K562 (cell line): ENCODE measurements around the gene TIGD1.

Experiments used
- ARID3B ChIP-seq: fragments of 250-450 bp; sonication (Bioruptor Pico); IDR thresholded peaks from 2 replicates; pipeline ENCODE4 v1.4.0; 2020; ENCODE audit warnings: borderline replicate concordance
- CBX3 ChIP-seq, 2 experiments: IDR thresholded peaks; 1 replicate in 1 of 2; 2 replicates in 1 of 2; pipeline ENCODE4 v1.6.1; 2012; ENCODE audit warnings: inconsistent platforms in 2 of 2, low read length in 2 of 2, borderline replicate concordance in 1 of 2, control low read depth in 1 of 2
- FOXJ3 ChIP-seq: sonication (generic); formaldehyde crosslinking; IDR thresholded peaks from 2 replicates; pipeline ENCODE4 v1.4.0; 2020; ENCODE audit warnings: mild to moderate bottlenecking, missing genetic modification reagents
- IRF1 ChIP-seq: sonication (generic); formaldehyde crosslinking; IDR thresholded peaks from 2 replicates; pipeline ENCODE4 v1.8.0; 2022; ENCODE audit warnings: missing genetic modification reagents, mild to moderate bottlenecking, borderline replicate concordance
- JUND ChIP-seq, 2 experiments: IDR thresholded peaks; 2 replicates in 1 of 2; 3 replicates in 1 of 2; pipeline ENCODE4 v1.6.1; 2011; ENCODE audit warnings: borderline replicate concordance in 2 of 2, low read depth in 2 of 2, low read length in 2 of 2, improper control_type of control experiment in 1 of 2, missing biosample characterization in 1 of 2, missing genetic modification characterization in 1 of 2, missing genetic modification reagents in 1 of 2
- MCM7 ChIP-seq, 2 experiments: fragments of 450-650 bp; IDR thresholded peaks; 2 replicates each; pipeline ENCODE4 v1.6.1; 2016 to 2018
- POLR2A ChIP-seq: fragments of 450-650 bp; conservative IDR thresholded peaks from 2 replicates; pipeline ENCODE4 v1.6.1; 2016
- PRPF4 ChIP-seq: fragments of 200-400 bp; formaldehyde crosslinking; IDR thresholded peaks from one replicate; pipeline ENCODE4 v1.6.1; 2017; ENCODE audit warnings: low read length, low read depth, mild to moderate bottlenecking; ENCODE audit not compliant: insufficient read depth, poor library complexity, severe bottlenecking
- ZBTB33 ChIP-seq: sonication (generic); formaldehyde crosslinking; IDR thresholded peaks from 2 replicates; pipeline ENCODE4 v1.8.1; 2023; ENCODE audit warnings: mild to moderate bottlenecking, missing genetic modification reagents

- TF ChIP-seq FOXJ3 (CRISPR knock-in tag) = no peak
- no peak for TF ChIP-seq ARID3B (CRISPR knock-in tag)
- no peak; the same call in 1 of the 2 replicates for TF ChIP-seq ZBTB33 (CRISPR knock-in tag)
- no peak for TF ChIP-seq MCM7 (IDR thresholded peaks at IDR 0.05)
- peak; percentile 68; the same call in 1 of the 2 replicates for TF ChIP-seq JUND (IDR thresholded peaks at IDR 0.05; ENCODE audit: borderline replicate concordance, low read depth, low read length)
- no peak; the same call in 2 of the 3 replicates for TF ChIP-seq JUND (tag; IDR thresholded peaks at IDR 0.05; ENCODE audit: borderline replicate concordance, low read depth, low read length)
- TF ChIP-seq IRF1 (CRISPR knock-in tag) = no peak
- TF ChIP-seq CBX3 (IDR thresholded peaks at IDR 0.05; ENCODE audit: borderline replicate concordance in 1 of 2, low read length in 2 of 2) = peak in 1 of 2 experiments; percentile 82; a peak in 2 of 3 replicates
- TF ChIP-seq PRPF4 = peak; percentile 64
- peak; percentile 89 for TF ChIP-seq POLR2A
Observed at GRCh38 chr2:232550354-232551249, at the start of gene TIGD1, which contains the start of gene EIF4E2.
